Fibroblast of mammary gland (primary cell): ENCODE results near the gene SPRED2.
A peak's percentile ranks its signal among the peaks of the same experiment; 100 is the strongest.

Experiments used
- DNase-seq: peaks from one replicate; pipeline ENCODE4 v3.0.0-alpha.2; 2010; ENCODE audit warnings: low read depth
- H3K4me3 ChIP-seq: 2 replicates; pipeline ENCODE4 v1.5.1; 2011; ENCODE audit warnings: low read depth, mild to moderate bottlenecking, low read length, moderate library complexity; ENCODE audit not compliant: control insufficient read depth
- TF ChIP-seq, protein P1 (sequence below): conservative IDR thresholded peaks from 2 replicates; pipeline ENCODE4 v1.5.1; 2011; ENCODE audit warnings: low read depth, low read length, inconsistent platforms; ENCODE audit not compliant: control insufficient read depth, insufficient read depth

SPRED2 gene

DNA sequence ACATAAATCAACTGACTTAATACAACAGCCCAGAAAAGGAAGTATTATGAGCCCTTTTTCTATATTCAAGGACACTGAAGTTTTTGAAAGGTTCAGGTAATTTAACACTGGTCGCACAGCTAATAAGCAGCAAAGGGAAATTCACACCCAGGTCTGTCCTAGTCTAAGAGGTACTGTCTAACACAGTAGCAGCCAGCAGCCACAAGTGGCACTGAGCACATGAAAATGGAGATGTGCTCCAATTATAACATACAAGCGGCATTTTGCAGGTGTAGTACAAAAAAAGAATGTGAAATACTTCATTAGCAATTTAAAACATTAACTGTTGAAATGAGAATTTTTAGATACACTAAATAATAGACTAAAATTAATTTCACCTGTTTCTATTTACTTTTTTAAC, 23.4 kb downstream of the SPRED2 start:
- no peak overlapping the region for H3K4me3 ChIP-seq
- DNase-seq, result no peak
- TF ChIP-seq, protein P1, sequence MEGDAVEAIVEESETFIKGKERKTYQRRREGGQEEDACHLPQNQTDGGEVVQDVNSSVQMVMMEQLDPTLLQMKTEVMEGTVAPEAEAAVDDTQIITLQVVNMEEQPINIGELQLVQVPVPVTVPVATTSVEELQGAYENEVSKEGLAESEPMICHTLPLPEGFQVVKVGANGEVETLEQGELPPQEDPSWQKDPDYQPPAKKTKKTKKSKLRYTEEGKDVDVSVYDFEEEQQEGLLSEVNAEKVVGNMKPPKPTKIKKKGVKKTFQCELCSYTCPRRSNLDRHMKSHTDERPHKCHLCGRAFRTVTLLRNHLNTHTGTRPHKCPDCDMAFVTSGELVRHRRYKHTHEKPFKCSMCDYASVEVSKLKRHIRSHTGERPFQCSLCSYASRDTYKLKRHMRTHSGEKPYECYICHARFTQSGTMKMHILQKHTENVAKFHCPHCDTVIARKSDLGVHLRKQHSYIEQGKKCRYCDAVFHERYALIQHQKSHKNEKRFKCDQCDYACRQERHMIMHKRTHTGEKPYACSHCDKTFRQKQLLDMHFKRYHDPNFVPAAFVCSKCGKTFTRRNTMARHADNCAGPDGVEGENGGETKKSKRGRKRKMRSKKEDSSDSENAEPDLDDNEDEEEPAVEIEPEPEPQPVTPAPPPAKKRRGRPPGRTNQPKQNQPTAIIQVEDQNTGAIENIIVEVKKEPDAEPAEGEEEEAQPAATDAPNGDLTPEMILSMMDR, result no peak

DNA sequence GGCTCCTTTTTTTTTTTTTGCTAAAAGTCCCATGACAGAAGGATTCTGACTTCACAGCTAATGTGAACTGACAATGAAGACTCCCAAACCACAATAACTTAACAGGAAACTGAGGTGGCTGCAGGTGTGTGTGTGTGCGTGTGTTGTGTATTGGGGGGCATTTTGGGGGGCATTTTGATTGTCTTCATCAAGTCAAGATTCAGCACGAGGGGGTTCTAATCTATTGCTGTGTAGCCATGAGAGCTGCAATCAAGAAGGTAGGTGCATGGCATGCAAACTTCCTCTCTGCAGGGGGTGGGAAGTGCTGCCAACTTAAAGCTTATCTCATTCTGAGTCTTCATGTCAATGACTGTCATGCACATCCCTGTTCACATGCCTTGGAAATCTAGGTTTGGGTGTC, 25.2 kb downstream of the SPRED2 start:
- TF ChIP-seq, protein P1, result no peak
- H3K4me3 ChIP-seq, result no peak overlapping the region
- DNase-seq, result no peak

DNA sequence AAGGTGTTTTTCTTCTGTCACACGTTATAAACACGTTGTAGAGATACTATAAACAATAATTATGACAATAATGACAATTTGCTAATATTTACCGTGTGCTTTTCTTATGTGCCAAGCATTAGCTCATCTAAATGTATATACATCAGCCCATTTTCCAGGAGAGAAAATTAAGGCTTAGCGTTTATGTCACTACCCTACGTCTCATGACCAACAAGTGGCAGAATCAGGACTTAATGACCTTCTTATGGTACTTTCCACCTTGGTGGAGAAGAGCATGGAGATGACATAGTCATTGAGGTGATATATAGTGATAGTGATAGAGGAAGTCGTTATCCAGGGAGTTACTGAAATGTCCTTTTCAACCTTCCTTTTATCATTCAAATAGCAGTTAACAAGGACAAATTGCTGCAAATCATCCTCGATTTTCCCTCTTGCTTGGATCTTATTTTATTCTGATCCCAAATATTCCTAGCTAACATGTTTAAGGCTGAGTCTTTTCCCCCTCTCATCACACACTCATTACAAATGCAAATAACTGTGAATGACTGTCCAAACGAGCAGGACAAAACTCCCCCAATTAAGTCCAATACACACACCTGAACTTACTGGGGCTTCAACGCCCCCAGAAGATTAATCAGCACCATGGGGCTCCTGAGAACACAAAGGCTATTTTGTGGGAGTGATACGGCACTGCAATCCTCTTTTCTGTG, 27.3 kb downstream of the SPRED2 start:
- TF ChIP-seq, protein P1, result no peak
- DNase-seq, result no peak
- H3K4me3 ChIP-seq, result no peak overlapping the region

DNA sequence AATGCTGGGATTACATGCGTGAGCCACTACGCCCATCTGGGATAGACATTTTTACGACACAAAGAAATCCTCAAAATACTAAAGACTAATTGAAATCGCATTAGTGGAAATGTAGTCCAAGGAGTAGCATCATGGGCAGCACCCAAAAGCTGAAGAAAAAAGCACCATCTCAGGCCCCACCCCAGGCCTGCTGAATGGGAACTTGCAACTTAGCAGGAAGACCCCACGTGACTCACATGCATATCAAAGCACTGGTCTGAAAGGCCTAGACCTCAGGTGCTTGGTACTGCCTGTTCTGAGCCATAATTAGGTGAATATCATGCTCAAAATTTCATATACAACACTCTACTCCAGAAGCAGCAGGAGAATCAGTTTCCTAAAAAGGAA, 28.9 kb downstream of the SPRED2 start:
- no peak for DNase-seq
- TF ChIP-seq, protein P1, result no peak
- no peak overlapping the region for H3K4me3 ChIP-seq

DNA sequence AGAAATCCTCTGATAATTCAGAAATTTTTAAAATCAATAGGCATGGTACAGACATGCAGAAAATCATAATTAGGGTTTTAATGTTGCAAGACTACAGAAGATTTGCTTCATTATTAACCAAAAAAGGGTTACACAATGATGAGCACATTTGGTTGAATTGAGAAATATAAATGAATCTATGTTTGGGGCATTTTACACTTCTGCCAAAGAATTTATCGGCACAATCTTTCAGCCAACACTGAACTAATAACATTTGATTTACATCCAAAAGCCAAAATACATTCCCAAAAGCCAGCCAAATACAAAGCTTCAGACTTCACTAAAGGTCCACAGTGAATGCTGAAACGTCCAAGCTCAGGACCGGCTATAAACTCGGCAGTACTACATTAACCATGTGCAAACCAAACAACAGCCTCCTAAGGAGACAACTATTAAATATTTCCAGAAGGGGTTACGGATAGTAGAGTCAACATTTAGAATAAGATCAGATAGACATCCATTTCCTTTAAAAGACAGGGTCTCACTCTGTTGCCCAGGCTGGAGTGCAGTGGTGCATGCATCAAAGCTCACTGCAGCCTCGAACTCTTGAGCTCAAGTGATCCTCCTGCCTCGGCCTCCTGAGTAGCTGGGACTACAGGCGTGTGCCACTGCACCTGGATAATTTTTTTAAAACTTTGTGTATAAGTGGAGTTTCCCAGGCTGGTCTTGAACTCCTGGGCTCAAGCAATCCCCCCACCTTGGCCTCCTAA, 29.4 kb downstream of the SPRED2 start:
- peak; percentile 80 for DNase-seq

DNA sequence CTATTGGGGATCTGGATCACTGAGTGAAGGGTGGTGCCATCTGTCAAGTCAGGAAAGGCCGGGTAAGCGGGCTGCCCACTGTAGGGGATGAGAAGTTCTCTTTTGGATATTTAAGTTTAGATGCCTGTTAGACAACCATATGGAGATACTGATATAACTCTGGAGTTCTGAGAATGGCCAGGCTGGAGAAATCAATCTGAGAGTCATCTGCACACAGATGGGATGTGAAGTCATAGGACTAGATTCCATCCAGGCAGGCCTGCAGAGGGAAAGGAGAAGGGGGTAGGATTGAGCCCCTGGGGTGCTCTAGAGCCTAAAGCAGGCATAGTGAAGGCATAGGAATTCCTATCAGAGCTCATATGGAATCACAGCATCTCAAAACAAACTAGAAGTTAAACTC, 30.1 kb downstream of the SPRED2 start:
- H3K4me3 ChIP-seq, result no peak overlapping the region
- TF ChIP-seq, protein P1, result no peak
- peak; percentile 59 for DNase-seq

More for the DNA sequence above, 29.4 kb downstream of the SPRED2 start:
- TF ChIP-seq, protein P1, result no peak
- no peak overlapping the region for H3K4me3 ChIP-seq
